ENCODE data around the gene BCKDHA.

The BCKDHA gene

GRCh38 chr19:41449865-41450178 lies 52.2 kb downstream of the BCKDHA start:
- TF ChIP-seq, protein P1, sequence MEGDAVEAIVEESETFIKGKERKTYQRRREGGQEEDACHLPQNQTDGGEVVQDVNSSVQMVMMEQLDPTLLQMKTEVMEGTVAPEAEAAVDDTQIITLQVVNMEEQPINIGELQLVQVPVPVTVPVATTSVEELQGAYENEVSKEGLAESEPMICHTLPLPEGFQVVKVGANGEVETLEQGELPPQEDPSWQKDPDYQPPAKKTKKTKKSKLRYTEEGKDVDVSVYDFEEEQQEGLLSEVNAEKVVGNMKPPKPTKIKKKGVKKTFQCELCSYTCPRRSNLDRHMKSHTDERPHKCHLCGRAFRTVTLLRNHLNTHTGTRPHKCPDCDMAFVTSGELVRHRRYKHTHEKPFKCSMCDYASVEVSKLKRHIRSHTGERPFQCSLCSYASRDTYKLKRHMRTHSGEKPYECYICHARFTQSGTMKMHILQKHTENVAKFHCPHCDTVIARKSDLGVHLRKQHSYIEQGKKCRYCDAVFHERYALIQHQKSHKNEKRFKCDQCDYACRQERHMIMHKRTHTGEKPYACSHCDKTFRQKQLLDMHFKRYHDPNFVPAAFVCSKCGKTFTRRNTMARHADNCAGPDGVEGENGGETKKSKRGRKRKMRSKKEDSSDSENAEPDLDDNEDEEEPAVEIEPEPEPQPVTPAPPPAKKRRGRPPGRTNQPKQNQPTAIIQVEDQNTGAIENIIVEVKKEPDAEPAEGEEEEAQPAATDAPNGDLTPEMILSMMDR (IDR thresholded peaks at IDR 0.05): no peak

DNA sequence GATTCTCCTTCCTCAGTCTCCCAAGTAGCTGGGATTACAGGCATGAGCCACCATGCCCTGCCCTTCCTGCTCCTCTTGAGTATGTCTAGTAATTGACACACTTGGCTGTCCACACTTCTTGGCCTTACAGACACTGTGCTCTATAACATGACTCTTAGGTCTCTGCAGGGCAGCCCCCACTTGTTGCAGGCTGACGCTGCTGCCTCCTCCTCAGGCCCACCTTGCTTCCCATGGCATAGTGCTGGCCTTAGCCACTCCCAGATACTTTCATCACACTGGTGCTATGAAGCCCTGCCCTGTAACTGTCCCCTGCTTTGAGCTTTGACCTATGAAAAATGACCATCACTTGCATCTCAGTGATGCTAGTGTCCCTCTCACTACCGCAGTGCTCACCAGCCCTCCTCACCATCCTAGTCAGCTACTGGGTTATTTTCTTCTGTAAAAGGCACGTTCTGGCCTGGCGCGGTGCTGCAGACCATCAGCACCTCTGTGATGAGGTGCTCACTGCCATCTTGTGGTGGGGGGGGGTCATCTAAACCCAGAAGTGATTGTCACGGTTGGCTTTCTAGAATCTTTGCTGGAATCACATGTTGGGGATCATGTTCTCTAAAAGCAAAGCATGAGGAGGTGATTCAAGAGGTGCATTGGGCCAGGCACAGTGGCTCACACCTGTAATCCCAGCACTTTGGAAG lies 55.1 kb downstream of the BCKDHA start:
- TF ChIP-seq, protein P1 (IDR thresholded peaks at IDR 0.05): no peak
- H3K27me3 ChIP-seq: peaks cover 69% of the 10 kb centered on the region
- no peaks in the 10 kb centered on the region for H3K36me3 ChIP-seq
- H3K4me1 ChIP-seq (ENCODE audit: control insufficient read depth in 1 of 2, insufficient read depth in 1 of 2, low read depth in 1 of 2, low read length in 1 of 2): peaks cover 8 to 9% of the 10 kb centered on the region in 2 experiments
- H3K27ac ChIP-seq: no peak overlapping the region
- no peaks in the 10 kb centered on the region for H3K9me3 ChIP-seq
- no peak overlapping the region for H3K4me3 ChIP-seq (ENCODE audit: low read depth in 1 of 2, low read length in 1 of 2)

More at GRCh38 chr19:41449865-41450178, 52.2 kb downstream of the BCKDHA start:
- Histone ChIP-seq H3K36me3 (no peaks in the 10 kb centered on the region), H3K9me3 (no peaks in the 10 kb centered on the region), H3K27me3 (peaks cover 48% of the 10 kb centered on the region), H3K4me3 (ENCODE audit: low read depth in 1 of 2, low read length in 1 of 2) (no peak overlapping the region), H3K27ac (no peak overlapping the region), H3K4me1 (ENCODE audit: control insufficient read depth in 1 of 2, insufficient read depth in 1 of 2, low read depth in 1 of 2, low read length in 1 of 2) (peaks cover 9% of the 10 kb centered on the region in 2 experiments)

DNA sequence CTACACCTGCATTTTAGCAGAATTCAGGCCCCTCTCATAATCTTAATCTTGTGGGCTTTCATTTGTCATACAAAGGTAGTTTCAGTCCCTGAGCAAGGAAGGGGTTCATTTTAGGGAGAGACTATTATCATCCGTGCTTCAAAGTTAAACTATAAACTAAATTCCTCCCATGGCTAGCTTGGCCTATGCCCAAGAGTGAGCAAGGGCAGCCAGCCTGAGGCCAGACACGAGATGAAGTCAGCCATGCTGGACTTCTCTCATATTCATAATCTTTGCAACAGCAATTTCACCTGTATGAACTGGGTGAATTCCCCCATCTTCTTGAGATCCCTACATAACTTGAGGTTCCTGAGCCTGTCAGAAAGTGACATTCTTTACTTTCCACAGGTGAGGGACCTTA lies 58.3 kb downstream of the BCKDHA start:
- Histone ChIP-seq H3K9me3 (no peaks in the 10 kb centered on the region), H3K4me3 (ENCODE audit: low read depth in 1 of 2, low read length in 1 of 2) (no peak overlapping the region), H3K27me3 (peaks cover 78% of the 10 kb centered on the region), H3K4me1 (ENCODE audit: control insufficient read depth in 1 of 2, insufficient read depth in 1 of 2, low read depth in 1 of 2, low read length in 1 of 2) (no peaks in the 10 kb centered on the region), H3K27ac (no peak overlapping the region), H3K36me3 (no peaks in the 10 kb centered on the region)
- TF ChIP-seq, protein P1 (IDR thresholded peaks at IDR 0.05): no peak

DNA sequence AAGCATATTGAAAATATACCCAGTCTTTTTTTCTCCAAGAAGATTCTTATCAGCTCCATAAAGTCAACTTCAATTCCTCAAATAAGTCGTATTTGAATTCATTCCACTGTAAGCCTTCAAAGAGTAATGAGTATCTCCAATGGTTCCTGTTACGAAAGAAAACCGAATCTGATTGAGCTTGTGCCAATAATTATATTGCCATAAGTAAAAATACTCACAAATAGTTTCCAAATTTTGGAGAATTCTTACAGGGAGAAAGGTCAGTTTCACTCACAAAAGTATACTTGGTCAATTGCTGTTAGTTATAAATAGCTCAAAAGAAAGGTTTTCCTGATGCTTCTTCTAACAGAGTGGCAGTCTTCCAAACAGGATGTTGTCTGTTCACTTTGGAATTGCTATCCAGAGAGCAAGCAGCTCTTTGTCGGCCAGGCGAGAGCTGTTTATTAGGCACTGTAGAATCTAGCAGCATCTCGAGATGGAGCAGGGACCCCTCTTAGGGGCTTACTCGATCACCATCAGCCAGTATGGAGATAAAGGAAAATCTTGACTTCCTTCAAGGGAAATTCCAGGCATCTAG lies 58.8 kb downstream of the BCKDHA start:
- no peaks in the 10 kb centered on the region for H3K36me3 ChIP-seq
- H3K4me3 ChIP-seq (ENCODE audit: low read depth in 1 of 2, low read length in 1 of 2): no peak overlapping the region
- TF ChIP-seq, protein P1 (IDR thresholded peaks at IDR 0.05): no peak
- H3K27me3 ChIP-seq: peaks cover 83% of the 10 kb centered on the region
- no peak overlapping the region for H3K27ac ChIP-seq
- H3K4me1 ChIP-seq (ENCODE audit: control insufficient read depth in 1 of 2, insufficient read depth in 1 of 2, low read depth in 1 of 2, low read length in 1 of 2): no peaks in the 10 kb centered on the region
- H3K9me3 ChIP-seq: no peaks in the 10 kb centered on the region

DNA sequence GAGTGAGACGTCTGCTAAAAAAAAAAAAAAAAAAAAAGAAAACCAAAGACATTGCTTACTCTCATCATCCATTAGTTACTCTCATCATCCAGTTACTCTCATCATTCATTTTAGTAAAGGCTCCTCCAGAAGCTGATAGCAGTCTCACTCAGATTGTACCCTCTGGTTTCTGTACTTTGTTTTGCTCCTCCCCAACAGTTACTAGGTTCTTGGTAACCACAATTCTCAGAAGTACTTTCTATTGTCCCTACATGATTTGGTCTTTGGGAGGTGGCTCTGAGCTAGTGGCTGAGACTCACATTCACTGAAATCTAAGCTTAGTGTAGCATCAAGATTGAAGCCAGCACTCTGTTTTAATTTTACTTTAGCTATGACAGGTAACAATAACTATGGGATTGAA lies 59.6 kb downstream of the BCKDHA start:
- no peak overlapping the region for H3K4me3 ChIP-seq (ENCODE audit: low read depth in 1 of 2, low read length in 1 of 2)
- H3K27me3 ChIP-seq: peaks cover 88% of the 10 kb centered on the region
- no peaks in the 10 kb centered on the region for H3K36me3 ChIP-seq
- H3K27ac ChIP-seq: no peak overlapping the region
- no peaks in the 10 kb centered on the region for H3K9me3 ChIP-seq
- TF ChIP-seq, protein P1 (IDR thresholded peaks at IDR 0.05): no peak
- H3K4me1 ChIP-seq (ENCODE audit: control insufficient read depth in 1 of 2, insufficient read depth in 1 of 2, low read depth in 1 of 2, low read length in 1 of 2): no peaks in the 10 kb centered on the region

All from neutrophil (primary cell).